ENCODE results near the gene CCND2.

CCND2 gene

GRCh38 chr12:4293966-4294505 lies 20.5 kb downstream of the CCND2 start:
- no peak for DNase-seq

- DNase-seq = no peak
These were observed 23.2 kb downstream of the CCND2 start for GRCh38 chr12:4296751-4297150.

- DNase-seq = no peak
These were observed 24.1 kb downstream of the CCND2 start for GRCh38 chr12:4297617-4298016.

- DNase-seq = no peak
These were observed 27.3 kb downstream of the CCND2 start for GRCh38 chr12:4300883-4301282.

GRCh38 chr12:4301932-4302501 lies 28.5 kb downstream of the CCND2 start:
- no peak for DNase-seq

GRCh38 chr12:4302881-4303280 lies 29.3 kb downstream of the CCND2 start:
- no peak for DNase-seq

- DNase-seq = no peak
These were observed 30.2 kb downstream of the CCND2 start for GRCh38 chr12:4303750-4304149.

- peak; percentile 71 for DNase-seq
These were observed 34.2 kb downstream of the CCND2 start for GRCh38 chr12:4307593-4308333.

GRCh38 chr12:4308334-4308950 lies 34.9 kb downstream of the CCND2 start:
- DNase-seq = no peak

GRCh38 chr12:4311776-4312175 lies 38.2 kb downstream of the CCND2 start:
- no peak for DNase-seq

- DNase-seq = no peak
These were observed 38.7 kb downstream of the CCND2 start for GRCh38 chr12:4312251-4312650.

GRCh38 chr12:4320497-4320852 lies 46.9 kb downstream of the CCND2 start:
- no peak for DNase-seq

- peak; percentile 93 for DNase-seq
These were observed 47.5 kb downstream of the CCND2 start, which contains the start of gene TIGAR for GRCh38 chr12:4320853-4321701. TSS of gene TIGAR (plus strand) at chr12:4321213. CDS start at chr12:4321272, 59 bp downstream.

GRCh38 chr12:4322726-4323125 lies 49.2 kb downstream of the CCND2 start:
- no peak for DNase-seq

Data from fibroblast of upper back skin (primary cell).